NOMO-1 treated with DMSO at 0.1 percent for 48 hours (cell line): ENCODE results near the gene POR.

ENCODE experiments used
- DNase-seq: peaks from one replicate; lab custom pipeline; 2025; ENCODE audit not compliant: unreplicated experiment; lab: John Stamatoyannopoulos, UW

The POR gene

GRCh38 chr7:75915416-75916156 is 631 bp downstream of the POR start:
- peak; percentile 73 for DNase-seq

GRCh38 chr7:75916259-75916658 is 1.3 kb downstream of the POR start:
- DNase-seq = peak; percentile 46

GRCh38 chr7:75916685-75917634 is 2.0 kb downstream of the POR start:
- DNase-seq = no peak

GRCh38 chr7:75920431-75921161 is 5.6 kb downstream of the POR start:
- DNase-seq = no peak

- DNase-seq = peak; percentile 19
These were observed 6.5 kb downstream of the POR start for GRCh38 chr7:75921479-75921878.

GRCh38 chr7:75922966-75923603 is 8.1 kb downstream of the POR start:
- DNase-seq = no peak

GRCh38 chr7:75924256-75924655 is 9.3 kb downstream of the POR start:
- DNase-seq = no peak

GRCh38 chr7:75924889-75925288 is 9.9 kb downstream of the POR start:
- DNase-seq = peak; percentile 95

- DNase-seq = no peak
These were observed 10.9 kb downstream of the POR start for GRCh38 chr7:75925717-75926435.

GRCh38 chr7:75928568-75928914 is 13.6 kb downstream of the POR start:
- no peak for DNase-seq

- no peak for DNase-seq
These were observed 16.7 kb downstream of the POR start for GRCh38 chr7:75931680-75932079.

- DNase-seq = no peak
These were observed 23.2 kb downstream of the POR start for GRCh38 chr7:75937958-75938786.

GRCh38 chr7:75938921-75939320 is 24.0 kb downstream of the POR start:
- DNase-seq = no peak

- no peak for DNase-seq
These were observed 28.9 kb downstream of the POR start for GRCh38 chr7:75943864-75944263.

- no peak for DNase-seq
These were observed 29.6 kb downstream of the POR start for GRCh38 chr7:75944507-75944906.

- peak; percentile 97 for DNase-seq
These were observed 30.6 kb downstream of the POR start for GRCh38 chr7:75945297-75946168.

- no peak for DNase-seq
These were observed 31.4 kb downstream of the POR start for GRCh38 chr7:75946207-75946855.

- no peak for DNase-seq
These were observed 33.2 kb downstream of the POR start for GRCh38 chr7:75948179-75948578.
